ENCODE measurements around the gene VPS50.

Gene VPS50

DNA sequence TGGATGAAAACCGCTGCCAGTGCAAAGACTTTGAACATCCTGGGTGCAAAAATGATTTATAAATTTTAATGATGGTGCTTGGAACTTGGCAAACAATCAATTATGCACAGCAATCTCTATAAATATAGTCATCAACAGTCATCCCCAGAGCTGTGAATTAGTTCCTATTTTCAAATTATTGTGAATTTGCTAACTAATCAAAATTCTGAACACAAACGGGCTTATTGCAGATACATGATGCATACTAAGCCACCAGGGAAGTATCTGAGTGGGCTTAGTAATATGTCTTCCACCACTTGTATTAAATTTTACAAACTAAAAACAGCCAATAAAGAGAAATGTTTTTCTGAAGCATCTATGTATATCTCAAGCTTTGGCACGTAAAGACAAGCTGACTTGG lies 177.2 kb downstream of the VPS50 start:
- no peak for DNase-seq (ENCODE audit: low spot score)
